RKO (cell line): ENCODE measurements around the gene SNCAIP.
"Not testable (repeated sequence)": the region's sequence is repeated elsewhere in the genome, so short reads cannot be mapped to it uniquely, and the experiment has no call there.

Experiments used
- DNase-seq: peaks from one replicate; pipeline ENCODE4 v3.0.0-alpha.2; 2016; ENCODE audit warnings: low spot score

SNCAIP gene

DNA sequence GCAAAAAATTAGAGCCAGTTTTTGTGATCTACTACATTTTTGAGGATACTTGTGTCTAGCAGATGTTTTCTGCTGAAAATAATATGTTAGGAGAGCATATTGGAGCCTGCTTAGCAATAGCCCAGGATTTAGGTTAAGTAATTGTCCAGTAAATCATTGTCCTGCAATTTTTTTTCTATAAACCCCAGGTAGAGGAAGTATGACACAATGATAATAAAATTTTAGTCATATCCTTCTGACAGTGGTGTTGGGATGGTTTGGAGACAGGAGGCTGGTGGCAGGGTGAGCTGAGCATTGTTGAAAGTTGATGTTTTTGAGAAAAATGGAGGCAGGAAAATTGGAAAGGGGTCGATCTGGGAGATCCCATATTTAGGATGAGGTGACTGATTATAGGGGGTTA, 3.5 kb downstream of the SNCAIP start:
- DNase-seq = no peak

DNA sequence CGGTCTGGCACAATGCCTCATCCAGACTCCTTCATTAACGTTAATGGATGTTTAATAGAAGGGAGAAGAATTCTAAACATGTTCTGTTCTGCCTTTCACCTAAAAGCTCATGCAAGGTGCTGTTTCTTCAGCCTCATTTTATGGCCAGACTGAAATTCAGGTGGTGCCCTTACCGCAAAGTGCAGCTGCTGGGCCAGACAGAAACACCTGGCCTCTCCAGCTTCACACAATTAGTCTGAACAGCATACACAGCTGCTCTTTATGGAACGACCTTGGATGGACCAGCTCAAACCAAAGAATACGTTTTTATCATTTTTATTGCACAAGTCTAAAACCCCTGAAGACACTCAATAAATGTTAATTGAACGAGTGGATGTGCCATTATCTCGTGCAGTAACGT, 4.6 kb downstream of the SNCAIP start:
- DNase-seq = no peak

DNA sequence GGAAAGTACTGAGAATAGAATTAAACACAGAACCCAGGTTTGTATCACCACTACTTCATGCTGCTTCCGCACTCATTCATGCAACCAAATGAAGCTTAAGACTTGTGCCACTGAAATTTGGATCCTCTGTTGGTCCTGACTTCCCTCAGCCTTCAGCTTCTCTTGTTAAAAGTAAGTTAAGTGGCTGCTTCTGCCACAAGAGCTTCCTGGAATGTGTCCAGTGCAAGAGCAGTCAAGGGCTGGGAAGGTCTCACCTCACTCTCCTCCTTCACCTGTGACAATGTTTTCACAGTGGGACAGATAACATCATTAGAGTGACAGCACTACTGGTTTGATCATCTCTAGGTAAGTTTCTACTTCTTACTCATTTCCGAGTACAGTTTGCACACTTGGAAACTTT, 7.9 kb downstream of the SNCAIP start:
- DNase-seq = no peak

DNA sequence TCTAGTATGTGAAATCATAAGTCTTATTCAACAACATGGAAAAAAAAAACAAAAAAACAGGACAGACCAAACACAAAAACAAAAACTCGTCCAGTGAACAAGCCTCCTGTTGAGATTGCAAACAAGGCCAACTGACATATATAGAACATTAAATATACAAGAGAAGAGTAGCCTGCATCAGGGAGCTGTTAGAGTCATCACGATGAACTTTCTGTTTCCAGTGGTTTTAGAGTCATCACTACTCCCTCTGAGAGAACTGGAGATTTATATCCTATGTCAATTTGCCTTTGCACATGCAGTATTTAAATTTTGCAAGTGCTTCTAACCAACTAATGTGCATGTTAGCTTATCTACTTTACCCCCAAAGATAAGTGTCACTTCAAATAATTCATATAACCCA, 9.9 kb downstream of the SNCAIP start:
- no peak for DNase-seq

DNA sequence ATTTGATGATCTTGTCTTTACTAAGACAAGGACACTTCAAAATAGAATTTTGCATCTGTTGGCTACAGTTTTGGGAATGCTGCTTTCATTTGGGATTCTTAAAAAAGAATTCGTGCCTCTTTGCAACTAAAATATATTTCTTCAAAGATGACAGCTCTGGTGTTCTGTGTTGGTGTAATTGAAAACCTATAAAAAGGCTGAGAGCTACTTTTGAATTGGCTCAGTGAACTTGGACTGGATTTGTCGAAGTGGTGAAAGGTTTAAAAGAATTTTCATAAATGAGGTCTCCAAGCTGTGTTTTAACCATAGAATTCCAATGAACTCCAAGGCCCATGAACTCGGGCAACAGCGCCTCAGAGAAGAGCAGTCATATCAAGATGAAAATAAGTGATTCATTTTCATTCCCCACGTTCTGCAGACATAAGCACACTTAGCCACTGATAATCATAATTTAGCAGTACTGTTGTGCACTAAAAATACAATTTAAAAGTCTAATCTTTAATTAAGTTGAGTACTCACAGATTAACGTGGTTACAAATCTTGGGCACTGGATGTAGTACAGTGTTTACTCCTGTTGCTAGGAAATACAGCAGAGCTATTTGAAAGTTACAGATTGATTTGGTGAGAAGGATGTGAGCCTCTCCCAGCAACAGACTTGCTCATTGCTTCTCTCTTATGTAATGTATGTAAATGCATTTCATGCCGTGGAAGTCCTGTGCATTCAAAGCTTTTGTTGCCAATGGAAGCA, 10.9 kb downstream of the SNCAIP start:
- no peak for DNase-seq

DNA sequence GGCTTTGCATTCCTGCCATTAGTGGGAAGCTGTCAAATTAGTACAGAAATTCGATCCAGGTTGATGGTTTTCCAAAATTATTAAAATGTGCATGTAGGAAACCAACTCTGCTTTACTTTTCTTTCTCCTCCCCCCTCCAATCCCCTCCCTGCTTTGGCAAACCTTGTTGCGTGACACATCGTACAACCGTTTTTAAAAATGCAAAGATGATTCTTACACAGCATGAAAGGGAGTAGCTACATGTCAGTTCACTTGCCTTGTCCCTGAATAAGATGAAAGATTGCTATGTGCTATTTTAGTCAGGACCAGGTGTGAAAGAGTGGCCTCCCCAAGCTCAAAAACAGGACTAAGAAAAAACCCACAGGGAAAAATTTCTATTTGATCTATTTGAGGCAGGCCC, 11.7 kb downstream of the SNCAIP start:
- no peak for DNase-seq

DNA sequence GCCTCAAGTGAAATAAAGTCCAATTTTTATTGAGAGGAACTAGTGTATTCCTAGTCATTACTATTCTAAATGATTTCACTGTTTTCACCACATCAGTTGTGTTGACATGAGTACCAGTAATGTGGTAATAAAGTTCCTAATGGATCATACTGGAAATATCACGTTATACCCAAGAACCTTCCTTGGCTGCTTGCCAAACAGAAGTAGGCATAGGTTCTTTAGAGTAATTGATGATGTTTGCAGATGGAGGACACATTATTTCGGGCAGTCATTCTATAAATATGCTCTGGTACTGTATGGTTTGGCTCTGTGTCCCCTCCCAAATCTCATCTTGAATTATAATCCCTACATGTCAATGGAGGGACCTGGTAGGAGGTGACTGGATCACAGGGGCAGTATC, 15.1 kb downstream of the SNCAIP start:
- no peak for DNase-seq

DNA sequence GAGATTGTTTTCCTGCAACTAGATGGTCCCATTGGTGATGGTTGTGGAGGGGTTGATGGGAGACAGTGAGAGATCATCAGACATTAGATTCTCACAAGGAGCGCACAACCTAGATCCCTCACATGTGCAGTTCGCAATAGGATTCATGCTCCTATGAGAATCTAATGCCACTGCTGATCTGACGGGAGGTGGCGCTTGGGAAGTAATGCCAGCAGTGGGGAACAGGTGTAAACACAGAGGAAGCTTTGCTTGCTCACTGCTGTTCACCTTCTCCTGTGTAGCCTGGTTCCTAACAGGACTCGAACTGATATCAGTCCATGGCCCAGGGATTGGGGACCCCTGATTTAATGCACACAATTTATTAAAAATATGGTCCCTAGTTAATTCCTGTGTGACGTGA, 18.8 kb downstream of the SNCAIP start:
- DNase-seq = no peak

DNA sequence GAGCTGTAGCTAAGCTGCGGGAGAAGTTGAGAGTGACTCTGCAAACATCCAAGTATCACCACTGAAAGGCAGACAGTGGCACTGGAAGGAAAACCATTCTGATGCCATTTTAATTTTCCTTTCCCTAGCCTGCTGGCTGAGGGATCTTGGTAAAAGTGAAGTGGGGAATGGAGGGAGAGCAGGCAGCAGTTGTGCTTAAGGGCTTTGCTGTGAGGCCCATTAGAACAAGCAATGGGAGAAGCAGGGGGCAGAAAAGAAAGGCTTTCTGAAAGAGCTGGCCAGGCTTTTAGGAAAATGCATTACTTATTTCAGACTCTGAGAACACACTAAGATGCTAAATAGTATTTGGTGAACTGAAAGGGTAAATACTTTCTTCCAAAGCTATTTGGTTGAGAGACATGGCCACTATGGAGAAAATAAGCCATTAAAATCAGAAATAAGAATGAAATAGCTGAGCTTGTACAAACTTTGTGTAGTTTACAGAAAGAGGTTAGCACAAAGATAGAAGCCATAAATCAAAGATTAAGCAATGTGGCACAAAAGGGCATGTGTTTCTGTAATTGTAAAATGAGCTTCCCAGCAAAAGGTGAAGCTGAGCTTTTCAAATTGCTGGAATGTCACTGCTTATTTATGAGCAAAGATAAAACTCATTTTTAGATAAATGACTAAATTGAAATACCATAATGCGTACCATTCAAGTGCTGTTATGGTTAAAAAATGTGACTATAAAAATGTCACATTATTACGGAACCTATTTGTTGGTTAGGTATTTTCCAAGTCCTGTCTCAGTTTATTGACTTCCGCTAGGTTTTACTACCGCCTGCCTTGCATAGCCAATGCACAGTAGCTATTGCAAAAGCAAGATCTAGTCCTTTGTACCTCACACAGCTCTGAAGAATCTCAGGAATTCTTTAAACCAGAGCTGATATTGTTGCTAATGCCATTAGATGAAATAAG, 20.8 kb downstream of the SNCAIP start:
- no peak for DNase-seq

DNA sequence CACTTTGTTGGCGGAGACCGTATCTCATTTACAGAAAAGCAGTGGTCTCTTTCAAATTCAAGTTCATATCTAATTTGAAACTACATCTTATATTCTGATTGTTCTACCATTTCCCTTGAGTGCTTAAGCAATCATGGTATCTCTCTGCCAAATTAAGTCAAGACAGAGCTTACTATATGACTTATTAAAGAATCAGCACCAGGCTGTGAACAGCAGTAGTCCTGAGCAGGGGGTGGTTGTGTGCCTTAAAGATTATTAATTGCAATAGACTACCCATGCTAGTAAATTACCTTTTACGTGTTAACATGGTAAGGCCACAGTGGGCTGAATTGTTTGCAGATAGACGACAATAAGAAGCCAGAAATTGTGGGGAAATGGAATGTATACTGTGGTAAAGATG, 21.5 kb downstream of the SNCAIP start:
- no peak for DNase-seq

DNA sequence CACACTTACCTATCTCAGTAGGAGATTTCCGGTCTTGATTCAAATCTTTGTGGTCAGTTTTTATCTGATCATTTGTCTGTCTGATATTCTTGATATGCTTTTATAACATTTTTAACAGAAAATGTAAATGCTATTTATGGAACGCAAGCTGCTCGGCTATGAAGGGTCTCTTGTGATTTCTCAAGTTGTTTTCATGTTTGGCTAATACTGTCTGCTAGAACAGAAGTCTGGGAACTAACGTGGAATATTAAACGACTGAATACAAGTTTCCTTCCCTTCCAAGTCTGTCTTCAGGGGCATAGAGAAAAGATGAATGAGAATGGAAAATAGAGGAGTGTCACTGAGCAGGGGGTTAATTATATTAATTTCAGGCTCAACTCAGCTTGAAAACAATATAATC, 27.6 kb downstream of the SNCAIP start:
- DNase-seq = no peak

DNA sequence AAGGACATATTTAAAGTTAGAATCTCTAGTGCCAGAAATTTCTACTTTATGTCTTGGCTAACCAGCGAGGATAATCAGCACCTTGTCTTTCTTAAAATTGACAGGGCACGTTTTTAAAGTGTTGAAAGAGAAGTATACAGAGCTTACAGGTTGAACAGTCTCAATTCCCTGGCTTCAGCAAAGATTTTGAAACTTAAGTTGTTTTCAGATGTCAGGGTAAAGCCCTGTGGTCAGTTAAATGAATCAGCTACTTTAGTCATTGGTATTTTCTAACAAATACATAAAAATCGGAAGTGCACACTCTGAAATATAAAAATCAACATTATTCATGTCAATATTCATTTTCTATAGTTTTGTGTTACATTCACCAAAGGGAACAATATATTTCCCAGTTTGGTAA, 29.1 kb downstream of the SNCAIP start:
- DNase-seq = no peak

DNA sequence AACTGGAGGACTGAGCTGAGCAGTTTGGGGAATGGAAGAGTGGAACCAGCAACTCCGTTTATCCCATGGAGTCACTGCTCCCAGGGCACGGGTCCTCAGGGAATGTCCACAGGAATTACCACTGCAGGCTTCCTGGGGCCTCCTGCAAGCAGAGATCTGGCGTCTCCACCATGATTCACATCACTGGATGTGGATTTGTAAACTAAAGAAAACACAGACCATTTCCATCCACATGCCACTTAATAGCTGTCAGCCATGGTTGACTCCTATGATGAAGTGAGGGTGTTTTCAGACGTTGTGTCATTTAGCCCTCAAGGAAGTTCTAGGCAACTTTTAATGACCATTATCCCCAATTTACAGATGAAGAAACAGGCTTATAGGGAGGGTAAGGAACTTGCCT, 30.2 kb downstream of the SNCAIP start:
- DNase-seq = no peak

DNA sequence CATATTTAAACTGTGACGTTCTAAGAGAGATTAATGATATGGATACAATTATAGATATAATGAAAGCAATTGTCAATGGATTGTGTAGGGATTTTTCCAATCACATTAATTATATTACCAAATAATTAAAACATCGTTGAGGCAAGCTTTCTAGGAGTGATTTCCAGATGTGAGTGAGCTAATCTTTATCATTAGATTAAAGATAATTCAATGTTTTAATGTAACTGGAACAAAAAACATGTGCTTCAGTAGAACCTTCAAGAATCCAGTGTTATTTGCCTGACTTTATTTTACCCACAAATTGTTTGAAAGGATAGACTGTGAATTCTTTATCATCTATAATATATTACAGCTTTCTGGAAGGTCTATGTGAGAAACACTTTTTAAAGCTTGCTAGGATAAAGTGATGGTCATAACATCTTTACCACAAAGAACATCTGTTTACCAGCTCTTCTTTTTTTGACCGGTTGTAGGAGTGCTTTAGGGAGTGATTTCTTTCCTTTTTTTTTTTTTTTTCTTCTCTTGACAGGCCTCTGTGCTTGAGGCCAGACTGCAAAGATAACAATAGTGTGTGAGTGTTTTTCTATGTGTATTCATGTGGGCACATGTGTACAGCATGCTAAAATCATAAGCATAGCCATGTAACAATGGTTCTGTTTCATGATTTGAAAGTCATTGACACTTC, 35.0 kb downstream of the SNCAIP start:
- no peak for DNase-seq

DNA sequence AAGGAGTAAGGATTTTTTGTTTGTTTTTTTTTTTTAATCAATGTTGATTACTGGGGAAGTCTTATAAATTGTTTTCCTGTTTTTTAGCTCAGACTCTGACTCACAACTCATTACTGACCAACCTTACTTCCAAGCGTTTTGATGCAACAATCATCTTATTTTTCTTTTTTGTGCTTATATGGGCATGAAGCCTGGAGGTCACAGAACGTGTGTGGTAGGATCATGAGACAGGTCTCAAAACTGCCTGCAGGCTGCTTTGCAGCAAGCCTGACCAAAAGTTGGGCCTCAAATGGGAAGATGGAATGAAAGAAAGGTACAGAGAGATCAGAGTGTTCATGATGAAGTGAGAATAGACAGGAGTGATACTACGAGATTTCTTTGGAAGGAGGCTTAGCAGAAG, 38.5 kb downstream of the SNCAIP start:
- no peak for DNase-seq

DNA sequence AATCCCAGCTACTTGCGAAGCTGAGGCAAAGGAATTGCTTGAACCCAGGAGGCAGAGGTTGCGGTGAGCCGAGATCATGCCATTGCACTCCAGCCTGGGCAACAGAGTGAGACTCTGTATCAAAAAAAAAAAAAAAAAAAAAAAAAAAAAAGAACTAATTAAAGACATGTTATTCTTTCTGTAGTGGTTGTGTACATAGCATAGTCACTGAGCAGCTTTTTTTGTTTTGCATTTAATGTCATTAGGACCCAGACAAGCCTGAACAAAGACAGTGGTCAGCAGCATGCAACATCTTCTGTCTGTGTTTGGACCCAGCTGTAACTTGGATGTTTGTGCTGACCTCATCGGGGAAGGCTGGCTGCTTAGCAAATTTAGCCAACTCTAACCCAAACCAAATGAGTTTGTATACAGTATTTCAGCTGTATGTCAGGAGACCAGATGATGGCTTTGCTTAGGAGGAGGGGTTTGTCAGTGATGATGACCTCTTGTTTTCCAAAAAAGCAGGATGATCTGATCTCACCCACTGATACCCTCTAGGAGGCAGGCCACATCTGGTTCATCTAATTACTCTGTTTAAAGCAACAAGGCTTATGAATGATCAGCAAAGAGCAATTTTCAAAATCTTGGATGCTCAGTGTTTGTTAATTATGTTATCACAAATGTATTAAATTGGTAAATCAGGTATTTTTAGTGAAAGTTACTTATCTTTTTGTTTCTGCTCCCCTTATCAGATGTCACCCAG, 39.5 kb downstream of the SNCAIP start:
- no peak for DNase-seq

DNA sequence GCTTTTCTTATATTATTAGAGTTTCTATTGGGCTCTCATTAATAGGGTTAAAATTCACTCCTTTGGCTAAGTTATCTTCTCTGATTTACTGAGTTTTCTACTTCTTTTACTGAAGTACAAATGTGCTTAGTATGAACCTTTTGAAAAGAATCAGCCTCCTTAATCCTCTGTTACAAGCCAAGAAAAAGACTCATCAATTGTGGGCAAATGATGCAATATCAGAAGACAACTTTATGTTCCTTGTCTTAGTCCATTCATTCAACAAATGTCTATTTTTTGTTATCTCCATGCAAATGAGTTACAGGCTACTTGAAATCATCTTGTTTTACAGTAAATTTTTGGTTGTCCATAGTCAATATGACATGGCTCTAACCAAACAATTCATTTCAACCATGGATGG, 40.3 kb downstream of the SNCAIP start:
- DNase-seq = no peak

DNA sequence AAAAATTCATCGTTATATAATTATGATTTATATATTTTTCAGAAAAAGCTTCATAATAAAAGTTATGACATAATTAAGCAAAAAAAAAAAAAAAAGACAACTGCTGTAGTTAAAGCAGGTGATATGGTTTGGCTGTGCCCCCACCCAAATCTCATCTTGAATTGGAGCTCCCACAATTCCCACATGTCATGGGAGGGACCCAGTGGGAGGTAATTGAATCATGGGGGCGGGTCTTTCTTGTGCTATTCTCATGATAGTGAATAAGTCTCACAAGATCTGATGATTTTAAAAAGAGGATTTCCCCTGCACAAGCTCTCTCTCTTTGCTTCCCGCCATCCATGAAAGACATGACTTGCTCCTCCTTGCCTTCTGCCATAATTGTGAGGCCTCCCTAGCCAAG, 41.3 kb downstream of the SNCAIP start:
- not testable (repeated sequence) for DNase-seq

DNA sequence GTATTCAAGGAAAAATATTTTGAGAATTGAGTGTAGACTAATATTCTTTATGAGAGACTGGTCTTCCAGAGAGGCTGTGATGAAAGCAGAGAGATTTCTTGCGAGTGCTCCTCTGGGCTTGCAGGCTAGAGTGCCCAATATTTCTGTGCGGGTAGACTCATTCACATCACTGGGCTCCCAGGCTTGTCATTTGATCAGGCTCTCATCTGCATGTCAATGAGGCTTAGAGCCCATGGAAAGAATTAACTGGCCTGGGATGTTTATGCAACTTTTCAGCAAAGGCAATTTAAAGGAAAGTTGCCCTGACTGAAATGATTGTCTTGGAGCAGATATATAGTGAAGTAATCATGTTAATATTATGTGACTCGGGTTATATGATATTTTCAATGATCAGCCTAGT, 42.3 kb downstream of the SNCAIP start:
- no peak for DNase-seq

DNA sequence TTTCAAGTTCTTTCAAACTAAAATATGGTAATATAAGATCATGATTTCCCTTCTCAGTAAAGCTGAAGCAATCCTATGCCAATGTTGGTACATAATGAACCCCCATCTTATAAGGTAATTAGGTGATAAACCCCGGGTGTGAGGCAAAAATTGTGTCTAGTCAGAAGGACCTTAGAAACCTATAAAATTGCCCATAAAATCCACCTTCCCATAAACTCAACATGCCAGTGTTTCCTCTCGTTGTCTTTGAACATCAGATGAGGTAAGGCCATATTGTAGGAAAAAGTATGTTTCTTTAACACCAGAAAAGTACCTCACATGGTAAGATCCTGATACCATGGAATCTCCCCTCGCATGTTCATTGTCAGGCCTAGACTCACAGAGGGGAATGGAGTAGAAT, 43.3 kb downstream of the SNCAIP start:
- DNase-seq = no peak

DNA sequence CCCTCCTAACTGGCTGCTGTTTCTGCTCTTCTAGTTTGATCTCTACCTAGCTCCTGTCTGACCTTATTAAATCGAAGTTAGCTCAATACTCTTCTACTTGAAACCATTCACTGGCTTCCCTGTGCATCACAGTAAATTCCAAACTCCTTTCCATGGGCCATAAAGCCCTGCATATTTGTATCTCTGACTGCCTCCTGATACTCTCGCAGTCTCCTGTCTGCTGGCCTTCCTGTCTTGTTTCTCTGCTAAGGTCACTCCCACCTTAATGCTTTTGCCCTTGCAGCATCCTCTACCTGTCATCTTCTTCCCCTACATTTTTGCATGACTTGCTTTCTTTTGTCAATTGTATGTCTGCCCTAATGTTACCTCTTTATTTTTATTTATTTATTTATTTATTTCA, 44.8 kb downstream of the SNCAIP start:
- DNase-seq = no peak

DNA sequence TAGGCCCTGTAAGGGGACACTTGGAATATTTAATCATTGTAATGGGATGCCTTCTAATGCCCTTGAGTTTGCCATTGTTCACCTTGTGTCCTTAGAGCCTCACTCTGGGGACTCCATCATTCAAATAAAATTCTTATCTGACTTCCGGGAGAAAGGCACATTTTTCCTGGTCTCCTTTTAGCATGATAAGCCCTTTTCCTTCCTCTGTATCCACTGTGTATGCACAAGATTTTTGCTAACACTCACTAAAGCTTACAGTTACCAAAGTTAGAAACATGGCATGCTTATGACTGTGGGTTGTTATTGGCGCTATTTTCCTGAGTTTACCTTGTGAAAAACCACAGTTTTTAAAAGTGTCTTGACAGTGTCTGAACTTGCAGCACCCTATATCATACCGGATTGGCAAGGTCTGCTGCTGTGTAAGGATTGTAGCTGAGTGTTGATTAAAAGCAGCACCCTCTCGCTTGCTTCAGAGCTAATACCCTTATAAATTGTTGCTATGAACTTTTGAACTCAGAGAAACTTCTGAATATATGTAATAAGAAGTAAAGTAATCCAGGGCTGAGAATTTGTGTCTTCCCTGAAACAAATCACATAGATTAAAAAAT, 46.4 kb downstream of the SNCAIP start:
- no peak for DNase-seq
